HFFc6 (cell line): ENCODE data around the gene SRPRA. TPM values are rescaled to one million over a fixed set of nuclear protein-coding genes. Genes with fewer than 3 reads are reported as not detected.

ENCODE experiments used
- DNase-seq: peaks from one replicate; pipeline ENCODE4 v3.0.0-alpha.2; 2018
- H3K27ac Mint-ChIP-seq: 2 replicates; pipeline ENCODE4 v1.8.0; 2020; ENCODE audit warnings: mild to moderate bottlenecking, mixed read lengths
- H3K27me3 Mint-ChIP-seq: 2 replicates; pipeline ENCODE4 v1.8.0; 2021; ENCODE audit warnings: mild to moderate bottlenecking, moderate library complexity, mixed read lengths; ENCODE audit not compliant: insufficient read depth
- H3K36me3 Mint-ChIP-seq: 2 replicates; pipeline ENCODE4 v1.8.0; 2021; ENCODE audit warnings: low read depth, mixed read lengths
- H3K4me1 Mint-ChIP-seq: 2 replicates; pipeline ENCODE4 v1.8.0; 2020; ENCODE audit warnings: low read depth, mixed read lengths
- H3K4me3 Mint-ChIP-seq: 2 replicates; pipeline ENCODE4 v1.8.0; 2020; ENCODE audit warnings: mild to moderate bottlenecking, moderate library complexity, mixed read lengths
- H3K9me3 Mint-ChIP-seq: 2 replicates; pipeline ENCODE4 v1.8.0; 2020; ENCODE audit warnings: mild to moderate bottlenecking, mixed read lengths
- CTCF ChIP-seq: fragments of 200-600 bp; sonication (generic); IDR thresholded peaks from 2 replicates; pipeline ENCODE4 v1.5.0; 2021; ENCODE audit warnings: antibody characterized with exemption, mild to moderate bottlenecking
- total RNA-seq, 6 experiments: library from RNA; stranded (reverse); fragmentation: NEBNext Ultra II Directional; extraction: Animal tissue kit (Norgen Biotek cat#: 25700); gene quantifications; 2 replicates in 1 of 6; 3 replicates in 5 of 6; pipeline ENCODE4 v1.2.3, GENCODE V29; 2021

The SRPRA gene
- total RNA-seq, 6 experiments from 2014 or later = 153 to 177 (median 162) TPM

GRCh38 chr11:126253265-126253664, 15.4 kb downstream of the SRPRA start:
- Mint-ChIP-seq H3K36me3 (peaks cover 41% of the 10 kb centered on the region), H3K27ac (no peak overlapping the region), H3K4me1 (peaks cover 20% of the 10 kb centered on the region), H3K4me3 (no peak overlapping the region), H3K27me3 (no peaks in the 10 kb centered on the region; the same call in 1 of the 2 replicates), H3K9me3 (no peaks in the 10 kb centered on the region)
- no peak for DNase-seq
- no peak for TF ChIP-seq CTCF

- no peak for DNase-seq
- TF ChIP-seq CTCF = no peak
- no peak overlapping the region for H3K4me3 Mint-ChIP-seq
- H3K27me3 Mint-ChIP-seq = no peaks in the 10 kb centered on the region; the same call in 1 of the 2 replicates
- H3K4me1 Mint-ChIP-seq = peaks cover 10% of the 10 kb centered on the region
- H3K36me3 Mint-ChIP-seq = peaks cover 38% of the 10 kb centered on the region
- no peaks in the 10 kb centered on the region for H3K9me3 Mint-ChIP-seq
- H3K27ac Mint-ChIP-seq = peak overlapping the region; percentile 39; the same call in 1 of the 2 replicates
Observed at GRCh38 chr11:126246636-126247035, 22.1 kb downstream of the SRPRA start.

GRCh38 chr11:126233391-126233790, 35.3 kb downstream of the SRPRA start:
- TF ChIP-seq CTCF = no peak
- Mint-ChIP-seq H3K4me1 (peaks cover 29% of the 10 kb centered on the region), H3K36me3 (peaks cover 13% of the 10 kb centered on the region), H3K9me3 (no peaks in the 10 kb centered on the region), H3K27me3 (no peaks in the 10 kb centered on the region), H3K27ac (no peak overlapping the region), H3K4me3 (no peak overlapping the region)
- DNase-seq = peak; percentile 9

DNA sequence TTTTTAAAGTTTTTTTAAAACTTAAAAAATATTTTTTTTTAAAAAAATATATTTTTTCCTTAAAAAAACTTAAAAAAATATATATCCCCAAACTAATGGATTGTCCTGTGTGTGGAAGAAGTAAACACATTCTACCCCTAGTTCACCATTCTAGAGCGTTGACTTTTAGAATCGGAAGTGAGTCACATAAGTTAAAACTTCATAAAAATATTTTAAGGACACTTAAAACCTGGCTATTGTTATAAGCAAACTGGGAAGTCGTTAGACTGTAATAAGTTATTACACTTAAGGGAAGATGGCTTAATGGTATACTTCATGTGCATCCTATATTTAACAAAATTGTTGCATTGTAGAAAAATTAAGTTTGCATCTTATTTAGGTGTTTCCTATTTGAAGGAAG, 36.0 kb downstream of the SRPRA start:
- Mint-ChIP-seq H3K4me3 (no peak overlapping the region), H3K36me3 (peaks cover 9% of the 10 kb centered on the region), H3K27ac (no peak overlapping the region), H3K4me1 (peaks cover 29% of the 10 kb centered on the region), H3K27me3 (no peaks in the 10 kb centered on the region), H3K9me3 (no peaks in the 10 kb centered on the region)
- DNase-seq = no peak
- TF ChIP-seq CTCF = no peak

GRCh38 chr11:126231725-126232459, 36.8 kb downstream of the SRPRA start:
- H3K9me3 Mint-ChIP-seq = no peaks in the 10 kb centered on the region
- H3K27me3 Mint-ChIP-seq = no peaks in the 10 kb centered on the region
- DNase-seq = peak; percentile 13
- no peak overlapping the region for H3K27ac Mint-ChIP-seq
- no peak overlapping the region for H3K4me3 Mint-ChIP-seq
- peaks cover 9% of the 10 kb centered on the region for H3K36me3 Mint-ChIP-seq
- peaks cover 29% of the 10 kb centered on the region for H3K4me1 Mint-ChIP-seq
- TF ChIP-seq CTCF = no peak
